WTC11 (cell line): ENCODE measurements around the gene EIF2D. TPM values are rescaled to one million over a fixed set of nuclear protein-coding genes. Genes with fewer than 3 reads are reported as not detected.

Experiments used
- ATAC-seq: fragments of 200-7000 bp; cut with Tn5 transposase; 2 replicates; pipeline ENCODE4 v1.10.0; 2021; ENCODE audit warnings: mild to moderate bottlenecking, moderate library complexity
- CTCF ChIA-PET: fragments of 300-600 bp; sonication (Branson Sonifier 250); formaldehyde crosslinking; loops from one replicate; lab custom pipeline; 2021; ENCODE audit warnings: antibody characterized with exemption; lab: Charles Lee
- POLR2A ChIA-PET: fragments of 350-600 bp; sonication (Branson Sonifier 250); formaldehyde crosslinking; loops from one replicate; lab custom pipeline; 2021; ENCODE audit warnings: antibody characterized with exemption; lab: Charles Lee
- DNase-seq: peaks from one replicate; pipeline ENCODE4 v3.0.0; 2021; ENCODE audit warnings: low spot score
- H3K27ac Mint-ChIP-seq: 2 replicates; pipeline ENCODE4 v1.8.0; 2021; ENCODE audit warnings: mixed read lengths
- H3K27me3 Mint-ChIP-seq: 2 replicates; pipeline ENCODE4 v1.8.0; 2021; ENCODE audit warnings: low read depth, mild to moderate bottlenecking, moderate library complexity, mixed read lengths
- H3K36me3 Mint-ChIP-seq: 2 replicates; pipeline ENCODE4 v1.8.0; 2021; ENCODE audit warnings: mixed read lengths
- H3K4me1 Mint-ChIP-seq: 2 replicates; pipeline ENCODE4 v1.8.0; 2022; ENCODE audit warnings: mixed read lengths
- H3K4me3 Mint-ChIP-seq: 2 replicates; pipeline ENCODE4 v1.8.0; 2021; ENCODE audit warnings: mild to moderate bottlenecking, moderate library complexity, mixed read lengths
- H3K9me3 Mint-ChIP-seq: 2 replicates; pipeline ENCODE4 v1.8.0; 2021; ENCODE audit warnings: mixed read lengths
- AFF4 ChIP-seq: sonication (generic); formaldehyde crosslinking; IDR thresholded peaks from 2 replicates; pipeline ENCODE4 v1.8.1; 2023; ENCODE audit warnings: mild to moderate bottlenecking, missing genetic modification reagents, borderline replicate concordance
- E2F1 ChIP-seq: sonication (generic); formaldehyde crosslinking; IDR thresholded peaks from 2 replicates; pipeline ENCODE4 v1.8.0; 2022; ENCODE audit warnings: mild to moderate bottlenecking, missing genetic modification reagents
- EMX1 ChIP-seq: fragments of 250-450 bp; sonication (Bioruptor Pico); IDR thresholded peaks from 2 replicates; pipeline ENCODE4 v1.8.0; 2021; ENCODE audit warnings: mild to moderate bottlenecking
- HMGA2 ChIP-seq: fragments of 250-450 bp; sonication (Bioruptor Pico); IDR thresholded peaks from 2 replicates; pipeline ENCODE4 v1.4.0; 2021; ENCODE audit warnings: mild to moderate bottlenecking, moderate library complexity
- MXD4 ChIP-seq: fragments of 250-450 bp; sonication (Bioruptor Pico); IDR thresholded peaks from 2 replicates; pipeline ENCODE4 v1.8.0; 2021; ENCODE audit warnings: mild to moderate bottlenecking, moderate library complexity, borderline replicate concordance
- PRRX2 ChIP-seq: fragments of 250-450 bp; sonication (Bioruptor Pico); IDR thresholded peaks from 2 replicates; pipeline ENCODE4 v1.8.0; 2021; ENCODE audit warnings: mild to moderate bottlenecking
- ZBTB43 ChIP-seq: sonication (generic); formaldehyde crosslinking; IDR thresholded peaks from 2 replicates; pipeline ENCODE4 v1.8.1; 2023; ENCODE audit warnings: mild to moderate bottlenecking, missing genetic modification reagents
- ZNF263 ChIP-seq: sonication (generic); formaldehyde crosslinking; IDR thresholded peaks from 2 replicates; pipeline ENCODE4 v1.8.1; 2022; ENCODE audit warnings: low read depth, mild to moderate bottlenecking, moderate library complexity, missing genetic modification reagents
- ZNF281 ChIP-seq: sonication (generic); formaldehyde crosslinking; IDR thresholded peaks from 2 replicates; pipeline ENCODE4 v1.8.0; 2023; ENCODE audit warnings: mild to moderate bottlenecking, missing genetic modification reagents
- ZNF317 ChIP-seq: sonication (generic); formaldehyde crosslinking; IDR thresholded peaks from 2 replicates; pipeline ENCODE4 v1.8.1; 2023; ENCODE audit warnings: low read depth, mild to moderate bottlenecking, moderate library complexity, missing genetic modification reagents, borderline replicate concordance
- ZNF416 ChIP-seq: fragments of 250-450 bp; sonication (Bioruptor Pico); IDR thresholded peaks from 2 replicates; pipeline ENCODE4 v1.9.0; 2021; ENCODE audit warnings: mild to moderate bottlenecking, inconsistent platforms
- ZNF532 ChIP-seq: fragments of 250-450 bp; sonication (Bioruptor Pico); IDR thresholded peaks from 2 replicates; pipeline ENCODE4 v1.9.0; 2021; ENCODE audit warnings: mild to moderate bottlenecking, borderline replicate concordance
- ZNF671 ChIP-seq: fragments of 250-450 bp; sonication (Bioruptor Pico); IDR thresholded peaks from 2 replicates; pipeline ENCODE4 v1.8.0; 2021; ENCODE audit warnings: mild to moderate bottlenecking
- ZSCAN18 ChIP-seq: fragments of 250-450 bp; sonication (Bioruptor Pico); IDR thresholded peaks from 2 replicates; pipeline ENCODE4 v2.1.2; 2022; ENCODE audit warnings: mild to moderate bottlenecking, moderate library complexity
- total RNA-seq: library from RNA; stranded (reverse); gene quantifications from 3 replicates; pipeline ENCODE4 v1.2.3, GENCODE V29; 2021

The EIF2D gene
- total RNA-seq, 1 experiment from 2014 or later, result 35.7 TPM

- TF ChIP-seq ZNF416 (CRISPR knock-in tag), result no peak
Observed at GRCh38 chr1:206656936-206657335, 44.7 kb upstream of the EIF2D start (continued).

GRCh38 chr1:206655471-206655882, 43.2 kb upstream of the EIF2D start:
- Mint-ChIP-seq H3K4me3 (no peak overlapping the region), H3K27me3 (peaks cover 24% of the 10 kb centered on the region), H3K27ac (no peak overlapping the region), H3K4me1 (peaks cover 18% of the 10 kb centered on the region), H3K9me3 (no peaks in the 10 kb centered on the region), H3K36me3 (no peaks in the 10 kb centered on the region)
- ChIA-PET CTCF (interaction anchor here (0.9 to 20.5 kb wide), 7 partner anchors 8 to 327 kb away, joined by 3 to 659 read pairs (median 3); partner anchors contain the start of genes DYRK3 and EIF2D), POLR2A (no interaction called here)
- no peak for DNase-seq
- no peak for ATAC-seq
- TF ChIP-seq MXD4, result no peak
- TF ChIP-seq ZBTB43 (CRISPR knock-in tag), result no peak

GRCh38 chr1:206654828-206655227, 42.6 kb upstream of the EIF2D start:
- Mint-ChIP-seq H3K4me3 (no peak overlapping the region), H3K4me1 (peaks cover 18% of the 10 kb centered on the region), H3K27me3 (peaks cover 21% of the 10 kb centered on the region), H3K36me3 (no peaks in the 10 kb centered on the region), H3K9me3 (no peaks in the 10 kb centered on the region), H3K27ac (no peak overlapping the region)
- ATAC-seq (no peak), DNase-seq (no peak)
- CTCF ChIA-PET, result interaction anchor here (1.3 to 20.5 kb wide), 3 partner anchors 9 to 254 kb away, joined by 3 to 659 read pairs (median 11); partner anchors contain the start of gene DYRK3
- no peak for TF ChIP-seq EMX1 (CRISPR knock-in tag)
- TF ChIP-seq ZNF671 (CRISPR knock-in tag), result no peak
- no peak for TF ChIP-seq E2F1 (CRISPR knock-in tag)
- no peak for TF ChIP-seq HMGA2 (CRISPR knock-in tag)
- TF ChIP-seq PRRX2 (CRISPR knock-in tag), result no peak
- TF ChIP-seq ZNF317 (CRISPR knock-in tag), result no peak
- no peak for TF ChIP-seq AFF4
- TF ChIP-seq ZNF281 (CRISPR knock-in tag), result no peak
- TF ChIP-seq ZNF532 (CRISPR knock-in tag), result no peak
- TF ChIP-seq ZNF263, result no peak
- no peak for TF ChIP-seq ZSCAN18 (CRISPR knock-in tag)
- POLR2A ChIA-PET, result no interaction called here
